Activated T-cell treated with anti-CD3 and anti-CD28 coated beads, Interleukin-2, amount 50 U/mL, for 24 hours (primary cell): ENCODE results near the gene MED9.

Experiments
- DNase-seq: peaks from one replicate; pipeline ENCODE4 v3.0.0-alpha.2; 2020
- H3K27ac Mint-ChIP-seq: 2 replicates; pipeline ENCODE4 v1.8.0; 2020; ENCODE audit warnings: mild to moderate bottlenecking, mixed read lengths
- H3K27me3 Mint-ChIP-seq: 2 replicates; pipeline ENCODE4 v1.8.0; 2020; ENCODE audit warnings: mixed read lengths
- H3K36me3 Mint-ChIP-seq: 2 replicates; pipeline ENCODE4 v1.8.0; 2020; ENCODE audit warnings: low read depth, mixed read lengths
- H3K4me1 Mint-ChIP-seq: 2 replicates; pipeline ENCODE4 v1.8.0; 2020; ENCODE audit warnings: low read depth, mixed read lengths
- H3K4me3 Mint-ChIP-seq: 2 replicates; pipeline ENCODE4 v1.8.0; 2020; ENCODE audit warnings: mild to moderate bottlenecking, moderate library complexity, mixed read lengths
- H3K9me3 Mint-ChIP-seq: 2 replicates; pipeline ENCODE4 v1.8.0; 2020; ENCODE audit warnings: mixed read lengths

The MED9 gene

GRCh38 chr17:17498606-17499301, 22.0 kb downstream of the MED9 start:
- DNase-seq: no peak

GRCh38 chr17:17499402-17500145, 22.8 kb downstream of the MED9 start:
- no peak for DNase-seq
- peaks cover 13% of the 10 kb centered on the region for H3K27me3 Mint-ChIP-seq
- H3K9me3 Mint-ChIP-seq: no peaks in the 10 kb centered on the region
- no peak overlapping the region for H3K27ac Mint-ChIP-seq
- H3K36me3 Mint-ChIP-seq: no peaks in the 10 kb centered on the region
- H3K4me1 Mint-ChIP-seq: peaks cover 17% of the 10 kb centered on the region
- no peak overlapping the region for H3K4me3 Mint-ChIP-seq

More at GRCh38 chr17:17498606-17499301, 22.0 kb downstream of the MED9 start:
- Mint-ChIP-seq H3K4me1 (peaks cover 19% of the 10 kb centered on the region), H3K9me3 (no peaks in the 10 kb centered on the region), H3K27ac (no peak overlapping the region), H3K27me3 (peaks cover 15% of the 10 kb centered on the region), H3K36me3 (no peaks in the 10 kb centered on the region), H3K4me3 (no peak overlapping the region)

- no peak for DNase-seq
- no peaks in the 10 kb centered on the region for H3K9me3 Mint-ChIP-seq
- no peaks in the 10 kb centered on the region for H3K27me3 Mint-ChIP-seq
- peaks cover 5% of the 10 kb centered on the region for H3K4me1 Mint-ChIP-seq
- H3K27ac Mint-ChIP-seq: no peak overlapping the region
- H3K4me3 Mint-ChIP-seq: no peak overlapping the region
- H3K36me3 Mint-ChIP-seq: no peaks in the 10 kb centered on the region
Measured at GRCh38 chr17:17500999-17501605, 24.3 kb downstream of the MED9 start.

- H3K9me3 Mint-ChIP-seq: no peaks in the 10 kb centered on the region
- no peak overlapping the region for H3K27ac Mint-ChIP-seq
- no peak for DNase-seq
- no peak overlapping the region for H3K4me3 Mint-ChIP-seq
- no peaks in the 10 kb centered on the region for H3K36me3 Mint-ChIP-seq
- H3K4me1 Mint-ChIP-seq: no peaks in the 10 kb centered on the region
- no peaks in the 10 kb centered on the region for H3K27me3 Mint-ChIP-seq
Measured at GRCh38 chr17:17502741-17503565, 26.2 kb downstream of the MED9 start.

GRCh38 chr17:17503566-17504130, 26.8 kb downstream of the MED9 start:
- Mint-ChIP-seq H3K27ac (no peak overlapping the region), H3K9me3 (no peaks in the 10 kb centered on the region), H3K4me1 (no peaks in the 10 kb centered on the region), H3K27me3 (no peaks in the 10 kb centered on the region), H3K4me3 (no peak overlapping the region), H3K36me3 (no peaks in the 10 kb centered on the region)
- no peak for DNase-seq

- Mint-ChIP-seq H3K4me1 (no peaks in the 10 kb centered on the region), H3K36me3 (no peaks in the 10 kb centered on the region), H3K9me3 (no peaks in the 10 kb centered on the region), H3K27ac (no peak overlapping the region), H3K27me3 (no peaks in the 10 kb centered on the region), H3K4me3 (no peak overlapping the region)
- no peak for DNase-seq
Measured at GRCh38 chr17:17504341-17505140, 27.7 kb downstream of the MED9 start.

- no peak for DNase-seq
- H3K4me3 Mint-ChIP-seq: no peak overlapping the region
- H3K36me3 Mint-ChIP-seq: no peaks in the 10 kb centered on the region
- H3K27me3 Mint-ChIP-seq: no peaks in the 10 kb centered on the region
- H3K27ac Mint-ChIP-seq: no peak overlapping the region
- no peaks in the 10 kb centered on the region for H3K9me3 Mint-ChIP-seq
- peaks cover under 1% of the 10 kb centered on the region for H3K4me1 Mint-ChIP-seq
Measured at GRCh38 chr17:17505151-17505550, 28.4 kb downstream of the MED9 start.

GRCh38 chr17:17505610-17506171, 28.9 kb downstream of the MED9 start:
- no peaks in the 10 kb centered on the region for H3K9me3 Mint-ChIP-seq
- no peak overlapping the region for H3K4me3 Mint-ChIP-seq
- DNase-seq: no peak
- peaks cover 4% of the 10 kb centered on the region for H3K4me1 Mint-ChIP-seq
- H3K27me3 Mint-ChIP-seq: no peaks in the 10 kb centered on the region
- no peak overlapping the region for H3K27ac Mint-ChIP-seq
- no peaks in the 10 kb centered on the region for H3K36me3 Mint-ChIP-seq

- Mint-ChIP-seq H3K36me3 (no peaks in the 10 kb centered on the region), H3K9me3 (no peaks in the 10 kb centered on the region), H3K4me3 (no peak overlapping the region), H3K4me1 (peaks cover 7% of the 10 kb centered on the region), H3K27ac (no peak overlapping the region), H3K27me3 (no peaks in the 10 kb centered on the region)
- DNase-seq: no peak
Measured at GRCh38 chr17:17506181-17506741, 29.5 kb downstream of the MED9 start.

GRCh38 chr17:17506893-17507464, 30.2 kb downstream of the MED9 start:
- H3K27ac Mint-ChIP-seq: no peak overlapping the region
- no peaks in the 10 kb centered on the region for H3K27me3 Mint-ChIP-seq
- no peaks in the 10 kb centered on the region for H3K9me3 Mint-ChIP-seq
- H3K4me1 Mint-ChIP-seq: peaks cover 7% of the 10 kb centered on the region
- no peak overlapping the region for H3K4me3 Mint-ChIP-seq
- no peak for DNase-seq
- H3K36me3 Mint-ChIP-seq: no peaks in the 10 kb centered on the region

GRCh38 chr17:17507465-17508011, 30.7 kb downstream of the MED9 start:
- Mint-ChIP-seq H3K27ac (no peak overlapping the region), H3K36me3 (no peaks in the 10 kb centered on the region), H3K4me1 (peaks cover 7% of the 10 kb centered on the region), H3K4me3 (no peak overlapping the region), H3K27me3 (no peaks in the 10 kb centered on the region), H3K9me3 (no peaks in the 10 kb centered on the region)
- no peak for DNase-seq

- no peaks in the 10 kb centered on the region for H3K27me3 Mint-ChIP-seq
- no peaks in the 10 kb centered on the region for H3K9me3 Mint-ChIP-seq
- H3K4me1 Mint-ChIP-seq: peaks cover 7% of the 10 kb centered on the region
- DNase-seq: no peak
- H3K4me3 Mint-ChIP-seq: no peak overlapping the region
- no peak overlapping the region for H3K27ac Mint-ChIP-seq
- no peaks in the 10 kb centered on the region for H3K36me3 Mint-ChIP-seq
Measured at GRCh38 chr17:17508019-17508535, 31.3 kb downstream of the MED9 start.
